ENCODE data around the gene ENTREP3.
A peak's percentile ranks its signal among the peaks of the same experiment; 100 is the strongest.
"Not testable (repeated sequence)": the region's sequence is repeated elsewhere in the genome, so short reads cannot be mapped to it uniquely, and the experiment has no call there.

Gene ENTREP3

GRCh38 chr1:155250633-155251449 is 4.4 kb downstream of the ENTREP3 start:
- DNase-seq (ENCODE audit: low spot score): peak; percentile 89

GRCh38 chr1:155250246-155250632 is 5.0 kb downstream of the ENTREP3 start:
- no peak for DNase-seq (ENCODE audit: low spot score)

DNA sequence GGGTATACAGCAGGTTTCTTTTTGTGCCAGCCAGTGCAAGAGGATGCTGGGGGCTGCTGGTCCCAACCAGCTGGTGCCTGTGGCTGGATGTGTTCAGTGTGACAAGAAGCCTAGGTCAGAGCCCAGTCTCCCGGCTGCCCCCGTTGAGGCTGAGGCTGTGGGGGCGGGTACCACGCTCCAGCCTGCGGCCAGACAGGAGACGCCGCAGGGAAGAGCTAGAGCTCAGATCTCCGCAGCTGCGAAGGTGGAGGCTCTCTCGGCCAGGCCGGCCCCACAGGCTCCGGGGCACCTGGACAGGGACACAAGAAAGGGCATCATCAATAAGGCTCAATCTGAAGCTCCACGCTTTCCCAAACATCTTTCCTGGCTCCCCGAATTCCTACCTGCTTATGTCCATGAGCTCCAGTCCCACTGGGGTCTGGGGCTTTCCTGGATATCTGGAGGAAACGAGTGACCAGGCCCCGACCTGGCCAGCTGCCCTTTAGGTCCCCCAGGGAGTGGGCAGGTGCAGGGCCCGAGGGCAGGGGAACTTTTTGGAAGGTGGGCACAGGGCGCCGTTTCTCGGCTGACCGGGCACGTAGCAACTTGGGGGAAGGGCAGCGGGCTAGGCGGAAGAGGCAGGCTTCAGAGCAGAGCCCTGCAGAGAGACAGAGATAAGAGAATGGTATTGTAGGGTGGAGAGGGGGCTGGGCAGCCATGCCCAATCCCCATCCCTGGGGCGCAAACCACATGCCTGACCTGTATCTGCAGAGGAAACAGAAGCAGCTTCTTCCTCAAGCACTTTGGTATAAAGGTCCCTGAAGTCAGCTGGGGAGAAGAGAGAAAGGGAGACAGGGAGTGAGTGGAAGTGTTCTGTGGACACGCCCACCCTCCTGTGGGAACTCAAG is 7.4 kb downstream of the ENTREP3 start:
- no peak for DNase-seq (ENCODE audit: low spot score)

- not testable (repeated sequence) for DNase-seq (ENCODE audit: low spot score)
These were observed 8.5 kb downstream of the ENTREP3 start for GRCh38 chr1:155246796-155247195.

DNA sequence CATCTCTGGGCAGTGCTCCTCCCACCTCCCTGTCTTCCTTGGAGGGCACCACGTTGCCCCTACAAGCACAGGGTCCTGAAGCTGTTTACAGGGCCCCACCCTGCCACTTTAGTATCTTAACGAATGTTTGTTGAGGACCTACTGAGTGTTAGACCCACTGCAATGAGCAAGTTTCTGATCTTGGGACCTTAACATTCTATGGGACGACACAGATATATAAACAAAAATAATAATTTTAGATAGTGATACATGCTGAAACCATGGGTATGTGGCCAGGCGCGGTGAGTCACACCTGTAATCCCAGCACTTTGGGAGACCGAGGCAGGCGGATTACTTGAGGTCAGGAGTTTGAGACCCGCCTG is 10.1 kb downstream of the ENTREP3 start:
- no peak for DNase-seq (ENCODE audit: low spot score)

DNA sequence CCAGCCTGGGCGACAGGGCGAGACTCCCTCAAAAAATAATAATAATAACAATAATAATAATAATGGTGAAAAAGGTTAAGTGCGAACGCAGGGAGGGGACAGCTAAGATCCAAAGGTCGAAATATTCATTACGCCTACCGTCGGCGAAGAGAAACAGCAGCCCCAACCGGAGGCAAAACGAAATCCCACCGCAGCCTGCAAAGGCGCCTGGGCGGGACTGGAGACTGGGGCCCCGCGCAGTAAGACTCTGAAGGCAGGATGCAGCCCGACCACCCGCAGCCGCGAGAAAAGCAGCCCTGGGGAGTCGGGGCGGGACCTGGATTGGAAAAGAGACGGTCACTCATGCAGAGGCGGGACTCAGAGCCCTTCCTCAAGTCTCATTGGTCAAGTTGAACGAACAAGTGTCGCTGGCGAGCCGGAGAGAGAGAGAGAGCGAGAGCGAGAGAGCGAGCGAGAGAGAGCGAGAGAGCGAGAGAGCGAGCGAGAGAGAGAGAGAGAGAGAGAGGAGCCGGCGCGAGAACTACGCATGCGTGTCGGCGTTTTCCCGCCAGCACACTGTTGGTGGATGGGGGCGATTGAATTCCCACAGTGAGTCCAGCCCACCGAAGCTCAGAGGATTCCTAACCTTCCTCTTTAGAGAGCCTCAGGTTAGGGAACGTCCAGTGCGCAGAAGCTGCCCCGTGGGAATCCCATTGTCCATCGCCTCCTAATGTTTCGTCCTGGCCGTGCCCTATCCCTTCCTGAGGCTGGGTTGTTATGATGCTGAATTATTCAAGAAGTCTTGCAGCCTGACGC is 10.7 kb downstream of the ENTREP3 start:
- DNase-seq (ENCODE audit: low spot score): peak; percentile 96

DNA sequence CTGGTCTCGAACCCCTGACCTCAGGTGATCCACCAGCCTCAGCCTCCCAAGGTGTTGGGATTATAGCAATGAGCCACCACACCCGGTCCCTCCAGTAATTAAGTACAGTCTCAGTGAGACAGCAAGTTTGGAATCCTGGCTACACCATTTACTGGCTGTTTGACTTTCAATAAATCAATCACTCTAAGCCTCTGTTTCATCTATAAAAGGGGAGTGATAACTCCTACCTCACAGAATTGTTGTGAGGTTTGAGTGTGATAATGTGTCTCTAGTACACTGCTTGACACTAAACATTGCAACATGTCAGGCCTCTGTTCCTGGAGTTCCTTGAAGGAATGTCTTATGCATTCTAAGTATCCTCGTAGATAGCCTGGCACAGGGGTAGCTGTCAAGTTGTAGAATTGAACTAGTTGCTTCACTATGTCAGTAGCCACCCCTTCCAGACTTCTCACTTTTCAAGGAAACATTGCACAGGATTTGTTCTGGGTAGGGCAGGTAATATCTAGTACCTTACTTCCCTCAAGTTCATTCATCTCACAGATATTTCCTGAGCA is 12.4 kb downstream of the ENTREP3 start:
- no peak for DNase-seq (ENCODE audit: low spot score)

DNA sequence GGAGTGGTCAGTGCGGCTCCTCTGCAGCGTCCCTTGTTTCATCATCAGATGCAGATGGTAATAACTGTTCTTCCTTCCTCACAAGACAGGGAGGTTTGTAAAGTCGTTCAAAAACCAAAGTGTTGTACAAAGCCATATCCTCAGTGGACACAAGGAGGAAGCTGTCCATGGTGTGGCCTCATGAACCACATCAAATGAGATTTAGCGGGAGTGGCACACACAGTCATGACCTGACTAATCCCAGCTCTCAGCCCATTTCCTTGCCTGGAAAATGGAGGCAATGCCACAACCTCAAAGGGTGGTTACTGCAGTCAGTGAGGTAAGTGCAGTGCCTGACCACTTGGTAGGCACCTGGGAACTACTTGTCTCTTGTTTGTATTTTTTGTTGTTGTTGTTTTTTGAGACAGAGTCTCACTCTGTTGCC is 13.4 kb downstream of the ENTREP3 start:
- peak; percentile 35 for DNase-seq (ENCODE audit: low spot score)

DNA sequence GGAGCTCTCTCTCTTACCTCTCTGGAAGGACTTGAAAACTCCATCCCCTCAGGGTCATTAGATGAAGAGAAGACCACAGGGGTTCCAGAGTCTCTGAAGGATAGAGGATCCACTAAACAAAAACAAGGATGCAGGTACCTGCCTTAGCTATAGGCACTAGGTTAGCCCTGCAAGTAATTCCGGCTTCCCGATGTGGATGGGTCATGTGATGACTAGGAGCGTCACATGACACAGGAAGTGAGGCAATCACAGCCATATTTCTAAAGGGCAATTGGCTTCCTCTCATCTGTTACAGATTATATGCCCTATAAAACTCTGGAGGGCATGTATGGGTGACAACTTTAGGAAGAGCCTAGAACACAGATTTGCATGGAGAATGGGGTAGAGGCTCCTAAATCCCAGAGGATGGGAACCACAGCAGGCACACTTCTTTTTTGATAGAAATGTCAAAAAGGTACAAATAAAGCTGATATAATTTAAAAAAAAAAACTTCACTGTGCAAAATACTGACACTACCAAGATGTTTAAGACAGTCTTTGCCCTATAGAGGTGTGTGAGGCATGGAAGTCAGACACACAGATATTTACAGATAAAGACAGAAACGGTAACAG is 14.1 kb downstream of the ENTREP3 start:
- peak; percentile 69 for DNase-seq (ENCODE audit: low spot score)

DNA sequence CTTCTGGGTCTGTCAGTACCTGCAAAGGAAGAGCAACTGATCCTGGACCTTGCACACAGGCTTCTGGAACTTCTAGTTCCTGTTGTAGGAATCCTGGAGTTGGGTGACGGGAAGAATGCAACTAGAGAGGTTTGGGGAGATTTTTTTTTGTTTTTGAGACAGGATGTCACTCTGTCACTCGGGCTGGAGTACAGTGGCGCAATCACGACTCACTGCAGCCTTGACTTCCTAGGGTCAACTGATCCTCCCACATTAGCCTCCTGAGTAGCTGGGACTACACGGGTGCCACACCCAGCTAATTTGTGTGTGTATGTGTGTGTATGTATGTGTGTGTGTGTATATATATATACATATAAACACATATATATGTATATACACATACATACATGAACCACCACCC is 18.8 kb downstream of the ENTREP3 start:
- no peak for DNase-seq (ENCODE audit: low spot score)

DNA sequence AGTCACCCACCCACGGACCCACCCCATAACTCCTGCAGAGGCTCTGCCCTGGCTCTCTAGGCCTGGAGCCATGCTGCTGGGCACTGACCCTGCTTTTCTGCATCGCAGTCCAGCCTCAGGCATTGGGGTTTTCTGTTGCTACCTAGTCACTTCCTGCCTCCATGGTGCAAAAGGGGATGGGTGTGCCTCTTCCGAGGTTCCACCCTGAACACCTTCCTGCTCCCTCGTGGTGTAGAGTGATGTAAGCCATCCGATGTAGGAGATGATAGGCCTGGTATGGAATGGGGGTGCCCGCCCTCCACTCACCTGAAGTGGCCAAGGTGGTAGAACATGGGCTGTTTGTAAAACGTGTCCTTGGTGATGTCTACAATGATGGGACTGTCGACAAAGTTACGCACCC is 19.9 kb downstream of the ENTREP3 start:
- DNase-seq (ENCODE audit: low spot score): not testable (repeated sequence)

- not testable (repeated sequence) for DNase-seq (ENCODE audit: low spot score)
These were observed 21.8 kb downstream of the ENTREP3 start for GRCh38 chr1:155233502-155233901.

DNA sequence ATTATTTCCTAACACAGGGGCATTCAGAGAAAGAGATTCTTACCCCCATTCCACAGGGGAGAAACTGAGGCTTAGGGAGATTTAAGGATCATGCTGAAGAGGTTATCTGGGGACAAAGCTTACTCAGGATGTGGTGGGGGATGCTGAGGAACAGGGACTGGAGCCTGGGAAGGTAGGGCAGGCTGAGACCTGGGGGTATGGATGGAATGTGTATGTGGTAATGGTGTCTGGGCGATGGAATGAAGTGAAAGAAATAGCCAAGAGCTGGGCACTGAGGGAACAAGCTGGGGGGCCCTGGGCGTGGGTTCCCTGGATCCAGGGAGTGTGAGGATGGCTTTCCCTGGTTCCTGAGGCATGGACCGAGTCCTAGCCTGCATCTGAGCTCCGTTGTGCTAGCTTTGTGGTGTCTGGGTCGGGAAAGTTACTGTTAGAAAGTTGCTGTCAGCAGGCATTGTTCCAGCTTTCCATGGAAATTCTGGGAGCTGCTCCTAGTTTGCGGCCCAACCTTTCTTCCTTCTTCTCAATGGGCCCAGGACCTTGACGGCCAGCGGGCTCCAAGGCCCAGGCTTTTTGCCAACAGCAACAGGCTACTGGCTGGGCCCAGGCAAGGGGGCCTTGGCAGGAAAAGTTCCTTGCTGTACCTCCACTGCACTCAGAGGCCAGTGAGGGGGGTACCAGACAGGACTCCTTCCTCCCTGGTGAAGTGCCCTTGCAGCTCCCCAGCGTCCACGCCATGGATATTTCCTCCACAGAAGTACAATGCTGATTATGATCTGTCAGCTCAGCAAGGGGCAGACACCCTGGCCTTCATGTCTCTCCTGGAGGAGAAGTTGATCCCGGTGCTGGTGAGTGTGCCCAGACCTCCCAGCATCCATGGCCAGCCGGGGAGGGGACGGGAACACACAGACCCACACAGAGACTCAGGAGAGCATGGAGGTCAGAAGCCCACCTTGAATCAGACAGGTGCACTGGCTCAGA is 23.0 kb downstream of the ENTREP3 start:
- not testable (repeated sequence) for DNase-seq (ENCODE audit: low spot score)

- DNase-seq (ENCODE audit: low spot score): not testable (repeated sequence)
These were observed 24.0 kb downstream of the ENTREP3 start for GRCh38 chr1:155231302-155231701.

DNA sequence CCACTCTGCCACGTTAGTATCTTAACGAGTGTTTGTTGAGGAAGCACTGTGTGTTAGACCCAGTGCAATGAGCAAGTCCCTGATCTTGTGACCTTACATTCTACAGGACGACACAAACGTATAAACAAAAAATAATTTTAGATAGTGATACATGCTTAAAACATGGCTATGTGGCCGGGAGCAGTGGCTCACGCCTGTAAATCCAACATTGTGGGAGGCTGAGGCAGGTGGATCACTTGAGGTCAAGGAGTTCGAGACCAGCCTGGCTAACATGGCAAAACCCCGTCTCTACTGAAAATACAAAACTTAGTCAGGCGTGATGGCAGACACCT is 27.2 kb downstream of the ENTREP3 start:
- no peak for DNase-seq (ENCODE audit: low spot score)

- DNase-seq (ENCODE audit: low spot score): peak; percentile 99
These were observed 27.8 kb downstream of the ENTREP3 start for GRCh38 chr1:155227261-155228095.

GRCh38 chr1:155226910-155227260 is 28.4 kb downstream of the ENTREP3 start:
- DNase-seq (ENCODE audit: low spot score): peak; percentile 76

GRCh38 chr1:155226188-155226909 is 28.9 kb downstream of the ENTREP3 start:
- peak; percentile 82 for DNase-seq (ENCODE audit: low spot score)

GRCh38 chr1:155225404-155225759 is 29.9 kb downstream of the ENTREP3 start:
- DNase-seq (ENCODE audit: low spot score): not testable (repeated sequence)

Data from SW480 (cell line).